DMS53 treated with DMSO at 0.1 percent for 48 hours (cell line): ENCODE results near the gene IL15.
"Not testable (repeated sequence)": the region's sequence is repeated elsewhere in the genome, so short reads cannot be mapped to it uniquely, and the experiment has no call there.

Experiments
- DNase-seq: peaks from one replicate; lab custom pipeline; 2025; ENCODE audit not compliant: unreplicated experiment; lab: John Stamatoyannopoulos, UW

The IL15 gene, protein sequence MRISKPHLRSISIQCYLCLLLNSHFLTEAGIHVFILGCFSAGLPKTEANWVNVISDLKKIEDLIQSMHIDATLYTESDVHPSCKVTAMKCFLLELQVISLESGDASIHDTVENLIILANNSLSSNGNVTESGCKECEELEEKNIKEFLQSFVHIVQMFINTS

DNA sequence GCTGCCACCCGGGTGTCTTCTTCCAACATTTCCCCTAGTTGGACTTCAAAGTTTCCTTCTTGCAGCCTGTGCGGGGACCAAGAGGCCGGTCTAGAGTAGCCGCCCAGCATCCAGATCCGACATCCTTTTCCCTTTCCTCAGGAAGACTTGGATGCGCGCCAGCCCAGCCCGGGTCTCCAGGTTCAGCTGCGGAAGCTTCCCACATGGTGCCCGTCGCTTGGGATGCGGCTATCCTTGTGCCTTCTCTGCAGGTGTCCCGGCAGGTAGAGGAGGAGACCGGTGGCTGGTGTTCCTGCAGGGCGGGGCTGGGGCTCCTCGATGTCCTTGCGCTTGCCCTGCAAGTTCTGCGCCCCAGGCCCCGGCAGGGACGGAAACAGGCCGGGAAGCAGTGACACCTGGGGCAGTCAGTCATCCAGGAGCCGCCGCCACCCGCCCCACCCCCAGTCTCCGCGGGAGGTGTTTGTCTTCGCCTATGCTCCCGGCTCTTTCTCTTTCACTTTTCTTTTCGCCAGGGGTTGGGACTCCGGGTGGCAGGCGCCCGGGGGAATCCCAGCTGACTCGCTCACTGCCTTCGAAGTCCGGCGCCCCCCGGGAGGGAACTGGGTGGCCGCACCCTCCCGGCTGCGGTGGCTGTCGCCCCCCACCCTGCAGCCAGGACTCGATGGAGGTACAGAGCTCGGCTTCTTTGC is at the start of gene IL15:
TSS of gene IL15 (plus strand) at position 502 of the 689 bp plus-strand sequence. CDS start 82,882 bp downstream, outside the sequence.
- DNase-seq, result peak; percentile 33

GRCh38 chr4:141587897-141588296 is 48.5 kb upstream of the IL15 start:
- DNase-seq, result no peak

DNA sequence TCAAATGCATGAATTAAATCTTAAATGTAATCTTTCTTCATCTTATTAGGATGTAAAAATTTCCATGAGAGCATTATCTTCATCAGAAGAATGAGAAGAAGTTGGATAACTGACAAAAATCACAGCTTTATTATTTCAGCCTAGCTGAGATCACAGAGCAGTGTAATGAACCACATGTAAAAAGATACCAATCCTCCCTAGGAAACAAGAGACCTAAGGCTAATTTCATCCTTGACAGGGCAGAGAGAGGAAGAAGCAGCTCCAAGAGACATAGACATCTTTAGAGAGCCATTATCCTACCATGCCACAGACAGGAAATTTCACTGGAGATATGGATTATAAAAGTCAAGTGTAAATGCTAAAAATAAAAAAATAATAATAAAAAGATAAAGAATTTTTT is 40.9 kb upstream of the IL15 start:
- no peak for DNase-seq

GRCh38 chr4:141599853-141600252 is 36.5 kb upstream of the IL15 start:
- DNase-seq, result no peak

DNA sequence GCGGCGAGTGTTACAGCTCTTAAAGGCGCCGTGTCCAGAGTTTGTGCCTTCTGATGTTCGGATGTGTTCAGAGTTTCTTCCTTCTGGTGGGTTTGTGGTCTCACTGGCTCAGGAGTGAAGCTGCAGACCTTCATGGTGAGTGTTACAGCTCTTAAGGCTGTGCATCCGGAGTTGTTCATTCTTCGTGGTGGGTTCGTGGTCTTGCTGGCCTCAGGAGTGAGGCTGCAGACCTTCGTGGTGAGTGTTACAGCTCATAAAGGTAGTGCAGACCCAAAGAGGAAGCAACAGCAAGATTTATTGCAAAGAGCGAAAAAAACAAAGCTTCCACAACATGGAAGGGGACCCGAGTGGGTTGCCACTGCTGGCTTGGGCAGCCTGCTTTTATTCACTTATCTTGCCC is 31.7 kb upstream of the IL15 start:
- DNase-seq, result not testable (repeated sequence)

GRCh38 chr4:141605425-141605856 is 30.9 kb upstream of the IL15 start:
- DNase-seq, result no peak

DNA sequence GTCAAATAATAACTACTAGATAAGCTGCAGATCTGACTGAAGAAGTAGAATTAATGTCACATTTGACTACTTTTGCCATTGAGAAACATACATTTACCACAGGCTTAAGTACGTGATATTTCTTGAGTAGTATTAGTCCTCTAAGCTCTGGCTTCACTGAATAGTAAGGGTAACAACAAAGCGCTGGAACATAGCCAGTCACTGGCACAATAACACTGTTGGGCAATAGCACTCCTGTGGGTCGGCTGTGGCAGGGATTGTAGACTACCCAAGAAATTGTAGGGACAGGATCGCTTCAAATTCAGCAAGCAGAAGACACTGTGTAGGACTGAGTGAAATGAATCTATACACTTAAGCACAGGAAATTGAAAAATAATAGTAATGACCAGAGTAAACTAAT is 27.1 kb upstream of the IL15 start:
- DNase-seq, result no peak

- no peak for DNase-seq
These were observed 26.0 kb upstream of the IL15 start for GRCh38 chr4:141610365-141610764.

GRCh38 chr4:141614878-141615586 is 21.4 kb upstream of the IL15 start:
- no peak for DNase-seq

- DNase-seq, result not testable (repeated sequence)
These were observed 20.8 kb upstream of the IL15 start for GRCh38 chr4:141615587-141615918.

- no peak for DNase-seq
These were observed 15.7 kb upstream of the IL15 start for GRCh38 chr4:141620715-141621114.

DNA sequence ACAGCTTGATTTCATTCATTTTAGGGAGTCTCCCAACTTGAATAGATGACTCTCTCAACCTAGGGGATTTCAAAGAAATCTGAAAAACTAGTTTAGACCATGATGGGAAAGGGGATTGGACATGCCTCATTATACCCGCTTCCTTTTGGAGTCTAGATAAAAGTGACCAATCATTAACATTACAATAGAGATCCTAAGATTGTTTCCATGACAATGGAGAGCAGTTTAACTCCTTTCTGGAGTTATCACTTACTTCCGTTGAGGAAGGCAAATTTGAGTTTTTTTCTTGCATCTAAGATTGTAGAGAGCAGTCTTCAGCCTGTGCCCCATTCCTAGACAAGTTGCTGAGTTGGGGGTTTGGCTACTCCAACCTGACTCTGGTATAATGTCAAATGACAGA is 11.4 kb upstream of the IL15 start:
- DNase-seq, result no peak

GRCh38 chr4:141630854-141631253 is 5.5 kb upstream of the IL15 start:
- DNase-seq, result no peak

DNA sequence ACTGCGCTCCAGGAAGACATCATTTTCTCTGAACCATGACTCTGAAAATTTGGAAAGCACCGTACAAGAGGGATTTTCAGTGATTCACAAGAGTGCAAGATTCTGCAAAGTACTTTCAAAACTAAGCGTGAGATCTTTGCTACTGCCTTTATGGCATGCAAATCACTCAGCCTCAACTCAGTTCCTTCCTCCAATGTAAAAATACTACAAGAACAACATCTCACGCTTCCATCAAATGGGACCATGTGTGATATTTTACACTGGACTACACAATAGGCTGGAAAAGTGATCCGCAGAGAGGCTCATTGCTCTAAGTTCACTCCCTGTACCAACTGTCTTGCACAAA is 674 bp upstream of the IL15 start:
- DNase-seq, result no peak

- peak; percentile 15 for DNase-seq
These were observed 533 bp downstream of the IL15 start for GRCh38 chr4:141636771-141637460.

- DNase-seq, result no peak
These were observed 1.2 kb downstream of the IL15 start for GRCh38 chr4:141637565-141637964.

DNA sequence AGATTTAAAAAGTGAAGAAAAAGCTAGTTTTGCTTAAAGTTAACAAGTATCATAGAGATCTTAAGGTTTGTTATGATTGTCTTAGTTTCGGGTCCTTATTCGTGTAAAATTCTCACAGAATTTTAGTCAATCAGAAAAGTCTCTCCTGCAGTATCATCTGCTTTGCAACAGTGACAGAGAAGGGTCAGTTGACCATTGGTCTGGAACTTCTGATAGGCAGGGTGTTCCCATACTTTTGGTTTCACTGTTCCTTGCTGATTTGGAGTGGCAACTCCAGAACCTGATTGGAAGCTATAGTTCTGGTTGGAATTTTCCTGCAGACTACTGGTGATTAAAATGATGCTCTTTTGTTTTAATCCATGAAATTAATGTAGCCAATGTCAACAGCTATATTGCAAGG is 1.8 kb downstream of the IL15 start:
- DNase-seq, result no peak

- no peak for DNase-seq
These were observed 4.3 kb downstream of the IL15 start for GRCh38 chr4:141640696-141641095.

- no peak for DNase-seq
These were observed 5.7 kb downstream of the IL15 start for GRCh38 chr4:141642063-141642462.

DNA sequence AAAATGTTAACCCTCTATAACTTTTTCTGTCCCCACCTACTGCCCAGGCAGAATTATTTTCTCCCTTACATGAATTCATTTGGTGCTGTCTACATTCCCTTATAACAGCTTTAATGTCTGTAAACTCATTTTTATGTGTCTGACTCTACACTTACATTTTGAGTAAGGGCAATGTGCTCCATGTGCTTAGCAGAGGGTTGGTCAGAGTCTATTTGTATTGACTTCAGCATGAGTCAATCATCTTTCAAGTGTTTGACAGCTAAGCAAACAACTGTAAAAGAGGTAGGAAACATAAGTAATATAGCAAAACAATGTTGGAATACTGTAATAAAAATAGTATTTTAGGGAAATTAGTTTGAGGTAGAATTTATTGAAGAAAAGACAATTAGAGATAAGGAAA is 6.3 kb downstream of the IL15 start:
- DNase-seq, result peak; percentile 67

DNA sequence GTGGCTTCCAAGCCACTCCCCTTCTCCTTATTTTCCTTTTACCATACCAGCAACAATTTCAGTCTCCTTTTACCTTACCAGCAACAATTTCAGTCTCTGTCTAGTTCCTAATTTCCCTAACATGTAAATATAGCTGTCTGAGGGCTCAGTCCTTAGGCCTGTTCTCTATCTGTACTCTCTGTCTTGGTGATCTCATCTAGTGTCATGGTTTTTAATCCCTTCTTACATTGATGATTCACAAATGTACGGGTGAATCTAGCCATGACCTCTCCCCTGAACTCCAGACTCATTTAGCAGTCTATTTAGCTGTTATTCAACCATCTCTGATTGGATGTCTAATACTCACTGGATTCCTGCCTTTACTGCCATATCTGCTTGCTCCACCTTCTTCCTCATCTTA is 7.2 kb downstream of the IL15 start:
- peak; percentile 8 for DNase-seq
